Lower leg skin (tissue), 3 donors: ENCODE measurements around the gene HMGN3.

ENCODE experiments used
- POLR2A ChIP-seq, 2 donors: fragments of 450-650 bp; IDR thresholded peaks; one replicate each; pipeline ENCODE4 v1.6.1; 2016 to 2017; ENCODE audit warnings: antibody characterized with exemption in 2 of 2, mild to moderate bottlenecking in 1 of 2, moderate library complexity in 1 of 2
- TF ChIP-seq, protein P1 (sequence below), 3 donors: fragments of 450-650 bp; IDR thresholded peaks; one replicate each; pipeline ENCODE4 v1.5.1; 2016; ENCODE audit warnings: antibody characterized with exemption in 3 of 3, mild to moderate bottlenecking in 3 of 3, moderate library complexity in 2 of 3

DNA sequence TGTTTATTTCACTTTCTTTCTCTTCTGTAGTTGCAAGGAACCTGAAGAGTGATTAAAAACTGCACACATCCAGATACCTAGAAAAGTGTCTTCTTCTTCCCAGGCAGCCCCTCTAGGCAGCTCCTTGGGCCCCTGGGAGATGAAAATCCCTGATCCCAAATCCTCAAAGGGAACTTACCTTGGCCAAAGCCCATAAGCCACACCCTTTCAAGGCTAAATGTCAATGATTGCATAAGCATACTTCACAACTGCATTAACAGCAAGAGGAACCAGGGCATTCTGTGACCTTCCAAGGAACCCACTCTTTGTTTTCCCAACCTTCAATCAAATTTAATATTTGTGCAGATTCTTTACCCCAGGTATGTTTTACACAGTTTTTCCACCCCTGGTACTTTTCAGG is 4.4 kb upstream of the HMGN3 start:
- TF ChIP-seq, protein P1, sequence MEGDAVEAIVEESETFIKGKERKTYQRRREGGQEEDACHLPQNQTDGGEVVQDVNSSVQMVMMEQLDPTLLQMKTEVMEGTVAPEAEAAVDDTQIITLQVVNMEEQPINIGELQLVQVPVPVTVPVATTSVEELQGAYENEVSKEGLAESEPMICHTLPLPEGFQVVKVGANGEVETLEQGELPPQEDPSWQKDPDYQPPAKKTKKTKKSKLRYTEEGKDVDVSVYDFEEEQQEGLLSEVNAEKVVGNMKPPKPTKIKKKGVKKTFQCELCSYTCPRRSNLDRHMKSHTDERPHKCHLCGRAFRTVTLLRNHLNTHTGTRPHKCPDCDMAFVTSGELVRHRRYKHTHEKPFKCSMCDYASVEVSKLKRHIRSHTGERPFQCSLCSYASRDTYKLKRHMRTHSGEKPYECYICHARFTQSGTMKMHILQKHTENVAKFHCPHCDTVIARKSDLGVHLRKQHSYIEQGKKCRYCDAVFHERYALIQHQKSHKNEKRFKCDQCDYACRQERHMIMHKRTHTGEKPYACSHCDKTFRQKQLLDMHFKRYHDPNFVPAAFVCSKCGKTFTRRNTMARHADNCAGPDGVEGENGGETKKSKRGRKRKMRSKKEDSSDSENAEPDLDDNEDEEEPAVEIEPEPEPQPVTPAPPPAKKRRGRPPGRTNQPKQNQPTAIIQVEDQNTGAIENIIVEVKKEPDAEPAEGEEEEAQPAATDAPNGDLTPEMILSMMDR (IDR thresholded peaks at IDR 0.05): no peak
- no peak for TF ChIP-seq POLR2A (IDR thresholded peaks at IDR 0.05)
